Fibroblast of the aortic adventitia (primary cell): ENCODE data around the gene ZNF804A. TPM values are rescaled to one million over a fixed set of nuclear protein-coding genes. Genes with fewer than 3 reads are reported as not detected.
A peak's percentile ranks its signal among the peaks of the same experiment; 100 is the strongest.

Experiments used
- DNase-seq: peaks from one replicate; pipeline ENCODE4 v3.0.0-alpha.2; 2010; ENCODE audit warnings: low read depth
- H3K4me3 ChIP-seq: 2 replicates; pipeline ENCODE4 v1.5.1; 2011; ENCODE audit warnings: low read depth, mild to moderate bottlenecking, control low read depth, low read length, moderate library complexity
- CTCF ChIP-seq: IDR thresholded peaks from 2 replicates; pipeline ENCODE4 v1.5.1; 2011; ENCODE audit warnings: mild to moderate bottlenecking, low read length, control low read depth, inconsistent platforms; ENCODE audit not compliant: insufficient read depth
- total RNA-seq: library from RNA; depleted of rRNA; stranded (reverse); fragments of >200 nt; gene quantifications from 2 replicates; pipeline ENCODE4 v1.2.3, GENCODE V29; 2012; ENCODE audit warnings: low replicate concordance

Gene ZNF804A
- total RNA-seq, 1 donor, result 12.9 TPM

- TF ChIP-seq CTCF, result no peak
- H3K4me3 ChIP-seq, result no peak overlapping the region
- peak; percentile 73 for DNase-seq
Observed at GRCh38 chr2:184685999-184686841, 87.9 kb downstream of the ZNF804A start.

GRCh38 chr2:184689638-184690037 lies 91.3 kb downstream of the ZNF804A start:
- TF ChIP-seq CTCF, result no peak
- peak; percentile 25 for DNase-seq
- no peak overlapping the region for H3K4me3 ChIP-seq

GRCh38 chr2:184692141-184692734 lies 93.9 kb downstream of the ZNF804A start:
- DNase-seq, result peak; percentile 80
- no peak for TF ChIP-seq CTCF
- no peak overlapping the region for H3K4me3 ChIP-seq

- no peak overlapping the region for H3K4me3 ChIP-seq
- no peak for TF ChIP-seq CTCF
- DNase-seq, result no peak
Observed at GRCh38 chr2:184696644-184697043, 98.3 kb downstream of the ZNF804A start.

- H3K4me3 ChIP-seq, result no peak overlapping the region
- no peak for DNase-seq
- TF ChIP-seq CTCF, result no peak
Observed at GRCh38 chr2:184698476-184698875, 100.1 kb downstream of the ZNF804A start.

- no peak for DNase-seq
- H3K4me3 ChIP-seq, result no peak overlapping the region
- no peak for TF ChIP-seq CTCF
Observed at GRCh38 chr2:184721881-184722280, 123.6 kb downstream of the ZNF804A start.

GRCh38 chr2:184727813-184728212 lies 129.5 kb downstream of the ZNF804A start:
- DNase-seq, result no peak
- no peak overlapping the region for H3K4me3 ChIP-seq
- no peak for TF ChIP-seq CTCF
